Naive thymus-derived CD4-positive, alpha-beta T cell (primary cell): Measurements from ENCODE around the gene ELMO1. TPM values are rescaled to one million over a fixed set of nuclear protein-coding genes. Genes with fewer than 3 reads are reported as not detected.

Experiments used
- ATAC-seq: fragments of 150-1000 bp; cut with Tn5 transposase; 2 replicates; pipeline ENCODE4 v1.10.0; 2021; ENCODE audit warnings: mild to moderate bottlenecking, moderate library complexity
- CTCF ChIA-PET: fragments of 350-600 bp; sonication (Branson Sonifier 250); formaldehyde crosslinking; loops from one replicate; lab custom pipeline; 2021; ENCODE audit warnings: antibody characterized with exemption; lab: Charles Lee
- POLR2A ChIA-PET: fragments of 350-600 bp; sonication (Branson Sonifier 250); formaldehyde crosslinking; loops from one replicate; lab custom pipeline; 2021; ENCODE audit warnings: antibody characterized with exemption, inconsistent platforms; lab: Charles Lee
- DNase-seq, 9 donors: peaks; one replicate each; pipeline versions ENCODE4 v3.0.0 to v3.0.0-alpha.2; 2020 to 2022; ENCODE audit warnings: mixed read lengths in 1 of 9
- H3K27ac ChIP-seq: one replicate; pipeline ENCODE4 v1.7.0; 2013; ENCODE audit warnings: mild to moderate bottlenecking, low read depth, low read length, moderate library complexity
- H3K27me3 ChIP-seq, 2 donors: one replicate each; pipeline ENCODE4 v1.7.0; 2013; ENCODE audit warnings: low read length in 2 of 2, mild to moderate bottlenecking in 2 of 2, moderate library complexity in 2 of 2; ENCODE audit not compliant: control insufficient read depth in 2 of 2, insufficient read depth in 2 of 2
- H3K36me3 ChIP-seq, 3 experiments: 1 replicate in 2 of 3; 2 replicates in 1 of 3; pipeline ENCODE4 v1.7.0; 2013; ENCODE audit warnings: low read length in 3 of 3, mild to moderate bottlenecking in 3 of 3, moderate library complexity in 1 of 3; ENCODE audit not compliant: insufficient read depth in 3 of 3, control insufficient read depth in 2 of 3
- H3K4me1 ChIP-seq, 2 donors: one replicate each; pipeline ENCODE4 v1.7.0; 2013; ENCODE audit warnings: low read length in 2 of 2, mild to moderate bottlenecking in 2 of 2, moderate library complexity in 1 of 2; ENCODE audit not compliant: control insufficient read depth in 2 of 2, insufficient read depth in 2 of 2
- H3K4me3 ChIP-seq: 2 replicates; pipeline ENCODE4 v1.7.0; 2013; ENCODE audit warnings: mild to moderate bottlenecking, low read length
- H3K9me3 ChIP-seq, 3 experiments: 1 replicate in 2 of 3; 2 replicates in 1 of 3; pipeline ENCODE4 v1.7.0; 2013; ENCODE audit warnings: low read length in 3 of 3; ENCODE audit not compliant: control insufficient read depth in 2 of 3
- H3K27ac Mint-ChIP-seq, 9 donors: one replicate each; pipeline ENCODE4 v1.8.0; 2020 to 2022; ENCODE audit warnings: mixed read lengths in 9 of 9, mild to moderate bottlenecking in 8 of 9, moderate library complexity in 5 of 9, inconsistent platforms in 2 of 9
- H3K27me3 Mint-ChIP-seq, 5 donors: one replicate each; pipeline ENCODE4 v1.8.0; 2021 to 2022; ENCODE audit warnings: mixed read lengths in 5 of 5, mild to moderate bottlenecking in 1 of 5
- H3K36me3 Mint-ChIP-seq, 5 donors: one replicate each; pipeline ENCODE4 v1.8.0; 2020 to 2022; ENCODE audit warnings: mixed read lengths in 5 of 5, mild to moderate bottlenecking in 3 of 5, inconsistent platforms in 1 of 5
- H3K4me1 Mint-ChIP-seq, 7 donors: one replicate each; pipeline ENCODE4 v1.8.0; 2020 to 2022; ENCODE audit warnings: mixed read lengths in 7 of 7, mild to moderate bottlenecking in 3 of 7, inconsistent platforms in 1 of 7
- H3K4me3 Mint-ChIP-seq, 10 donors: one replicate each; pipeline ENCODE4 v1.8.0; 2020 to 2022; ENCODE audit warnings: mild to moderate bottlenecking in 10 of 10, mixed read lengths in 10 of 10, moderate library complexity in 6 of 10, inconsistent platforms in 2 of 10
- H3K9me3 Mint-ChIP-seq, 11 donors: one replicate each; pipeline ENCODE4 v1.8.0; 2020 to 2022; ENCODE audit warnings: mixed read lengths in 11 of 11, mild to moderate bottlenecking in 4 of 11, inconsistent platforms in 1 of 11, moderate library complexity in 1 of 11
- intact Hi-C, 2 donors: fragments of 100-400 bp; cut with micrococcal nuclease; formaldehyde crosslinking; loops; one replicate each; pipeline ENCODE4 v1.15.1; 2023
- polyA plus RNA-seq, 2 donors: library from polyadenylated mRNA; unstranded; fragments of 300-500 nt; fragmentation: Illumina TruSeq; gene quantifications; one replicate each; pipeline ENCODE4 v1.2.3, GENCODE V29; 2021
- total RNA-seq, 6 experiments: library from RNA in 5 of 6; stranded (reverse) in 5 of 6; gene quantifications; 1 replicate in 5 of 6; 2 replicates in 1 of 6; pipeline ENCODE4 v1.2.3 and lab custom pipeline; 2021 to 2026

The ELMO1 gene
- total and polyA plus RNA-seq, 7 experiments from 2014 or later: 63.6 to 160 (median 124) TPM

DNA sequence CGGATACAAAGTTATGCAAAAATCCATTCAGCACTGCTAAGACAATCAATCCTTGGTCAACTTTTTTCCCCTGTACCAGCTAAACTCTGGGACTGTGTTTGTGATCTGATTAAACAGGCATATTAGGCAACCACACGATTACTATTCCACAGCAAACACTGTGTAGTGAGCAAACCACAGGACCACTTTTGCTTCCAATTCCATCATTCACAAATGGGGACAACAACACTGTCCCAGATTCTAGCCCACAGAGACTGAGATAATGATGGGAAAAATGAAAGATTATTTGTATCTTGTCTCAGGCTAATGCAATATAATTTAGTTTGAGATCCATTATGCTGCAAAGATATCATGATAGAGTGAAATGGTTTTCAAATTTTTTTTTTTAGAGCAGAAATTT, 560.7 kb downstream of the ELMO1 start:
- H3K4me3 Mint-ChIP-seq: no peak overlapping the region
- H3K9me3 Mint-ChIP-seq: peaks cover 0 to 4% (median 0%) of the 10 kb centered on the region in 11 donors
- intact Hi-C loops: no loop called here
- ChIA-PET CTCF (no interaction called here), POLR2A (no interaction called here)
- DNase-seq (no peak), ATAC-seq (no peak)
- Histone ChIP-seq H3K9me3 (no peaks in the 10 kb centered on the region), H3K27me3 (no peaks in the 10 kb centered on the region), H3K4me1 (no peaks in the 10 kb centered on the region), H3K27ac (no peak overlapping the region), H3K4me3 (no peak overlapping the region), H3K36me3 (peaks cover 0 to 57% (median 0%) of the 10 kb centered on the region in 3 experiments)
- H3K36me3 Mint-ChIP-seq: peaks cover 25 to 79% (median 68%) of the 10 kb centered on the region in 5 donors
- H3K27ac Mint-ChIP-seq: peak overlapping the region in 3 of 9 donors; percentile 19 to 61 (median 21)
- H3K27me3 Mint-ChIP-seq: no peaks in the 10 kb centered on the region
- peaks cover 4 to 12% (median 7%) of the 10 kb centered on the region in 7 donors for H3K4me1 Mint-ChIP-seq

DNA sequence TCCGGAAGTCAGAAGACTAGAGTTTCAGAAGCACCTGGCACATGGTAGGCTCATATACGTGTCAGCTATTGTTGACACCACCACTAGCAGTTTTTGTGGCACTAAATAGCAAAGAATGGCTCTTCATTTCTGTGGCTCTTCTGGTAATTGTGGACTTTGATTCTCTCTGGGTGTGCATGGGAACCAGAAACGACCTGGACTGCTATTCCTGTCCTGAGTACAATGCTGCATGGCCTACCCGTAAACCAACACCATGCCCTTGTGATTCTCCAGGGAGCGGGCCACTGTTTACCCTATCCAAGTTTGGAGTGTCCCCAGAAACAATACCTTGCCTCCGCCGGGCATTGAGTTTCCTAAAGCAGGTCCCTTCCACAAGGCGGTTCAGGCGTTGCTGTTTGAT, 561.4 kb downstream of the ELMO1 start:
- Mint-ChIP-seq H3K27me3 (no peaks in the 10 kb centered on the region), H3K4me1 (peaks cover 4 to 12% (median 7%) of the 10 kb centered on the region in 7 donors), H3K9me3 (peaks cover 0 to 4% (median 0%) of the 10 kb centered on the region in 11 donors), H3K36me3 (peaks cover 21 to 79% (median 67%) of the 10 kb centered on the region in 5 donors), H3K27ac (peak overlapping the region in 2 of 9 donors; percentile 27 to 61), H3K4me3 (no peak overlapping the region)
- no peak overlapping the region for H3K4me3 ChIP-seq
- H3K36me3 ChIP-seq: peaks cover 0 to 50% (median 0%) of the 10 kb centered on the region in 3 experiments
- intact Hi-C loops: no loop called here
- H3K27ac ChIP-seq: no peak overlapping the region
- no peaks in the 10 kb centered on the region for H3K4me1 ChIP-seq
- POLR2A ChIA-PET: no interaction called here
- DNase-seq (no peak), ATAC-seq (no peak)
- H3K9me3 ChIP-seq: no peaks in the 10 kb centered on the region
- no peaks in the 10 kb centered on the region for H3K27me3 ChIP-seq
- CTCF ChIA-PET: interaction anchor here (1.2 kb wide), 1 partner anchor 43 kb away, joined by 3 read pairs; no protein-coding TSS in a partner anchor

DNA sequence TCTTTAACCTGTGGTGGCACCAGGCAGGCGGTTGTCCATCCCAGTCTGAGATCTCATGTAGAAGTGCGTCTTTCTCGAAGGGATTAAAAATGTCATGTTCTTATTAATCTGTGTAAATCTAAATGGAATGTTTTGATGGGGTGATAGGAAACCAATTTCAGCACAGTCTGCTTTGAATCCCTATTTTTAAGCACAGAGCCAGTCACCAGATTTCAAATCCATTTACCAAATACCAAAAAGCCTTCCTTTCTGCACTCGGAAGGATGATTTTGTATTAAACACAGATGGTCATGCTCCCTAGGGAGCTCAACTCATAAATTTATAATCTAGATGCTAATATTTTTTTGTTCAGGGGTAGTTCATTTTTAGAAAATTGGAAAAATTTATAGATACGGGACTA, 563.8 kb downstream of the ELMO1 start:
- Histone ChIP-seq H3K36me3 (peaks cover 0 to 56% (median 0%) of the 10 kb centered on the region in 3 experiments), H3K27ac (no peak overlapping the region), H3K27me3 (no peaks in the 10 kb centered on the region), H3K4me3 (no peak overlapping the region), H3K4me1 (no peaks in the 10 kb centered on the region), H3K9me3 (no peaks in the 10 kb centered on the region)
- Mint-ChIP-seq H3K9me3 (peaks cover 0 to 1% (median 0%) of the 10 kb centered on the region in 11 donors), H3K4me1 (peaks cover 0 to 9% (median 0%) of the 10 kb centered on the region in 7 donors), H3K4me3 (no peak overlapping the region), H3K27ac (peak overlapping the region in 1 of 9 donors; percentile 65), H3K36me3 (peaks cover 10 to 77% (median 70%) of the 10 kb centered on the region in 5 donors), H3K27me3 (no peaks in the 10 kb centered on the region)
- ChIA-PET CTCF (no interaction called here), POLR2A (no interaction called here)
- intact Hi-C loops: no loop called here
- no peak for ATAC-seq
- DNase-seq: no peak

DNA sequence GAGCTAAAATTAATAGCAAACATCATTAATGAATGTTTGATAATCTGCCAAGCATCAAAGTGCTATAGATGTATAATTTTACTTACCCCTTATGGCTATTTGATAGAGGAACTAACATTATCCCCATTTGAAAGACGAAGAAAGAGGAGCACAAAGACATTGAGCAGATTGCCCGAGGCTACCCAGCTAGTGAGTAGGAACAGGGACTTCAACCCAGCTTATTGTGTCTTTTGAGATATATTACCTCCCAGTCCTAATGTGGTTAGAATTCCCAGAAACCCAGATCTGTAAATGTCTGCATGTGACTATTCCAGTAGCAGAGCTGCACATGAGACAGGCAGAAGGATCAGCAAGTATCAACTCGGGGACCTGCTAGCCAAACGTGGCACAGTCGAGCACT, 564.3 kb downstream of the ELMO1 start:
- intact Hi-C loops: no loop called here
- DNase-seq: no peak
- H3K9me3 ChIP-seq: no peaks in the 10 kb centered on the region
- H3K4me3 Mint-ChIP-seq: no peak overlapping the region
- CTCF ChIA-PET: no interaction called here
- H3K4me1 Mint-ChIP-seq: peaks cover 0 to 9% (median 0%) of the 10 kb centered on the region in 7 donors
- peaks cover 0 to 56% (median 0%) of the 10 kb centered on the region in 3 experiments for H3K36me3 ChIP-seq
- POLR2A ChIA-PET: no interaction called here
- no peaks in the 10 kb centered on the region for H3K4me1 ChIP-seq
- no peak for ATAC-seq
- H3K27me3 Mint-ChIP-seq: no peaks in the 10 kb centered on the region
- H3K27me3 ChIP-seq: no peaks in the 10 kb centered on the region
- H3K36me3 Mint-ChIP-seq: peaks cover 10 to 78% (median 71%) of the 10 kb centered on the region in 5 donors
- peaks cover 0 to 1% (median 0%) of the 10 kb centered on the region in 11 donors for H3K9me3 Mint-ChIP-seq
- H3K27ac ChIP-seq: no peak overlapping the region
- H3K27ac Mint-ChIP-seq: peak overlapping the region in 1 of 9 donors; percentile 65
- no peak overlapping the region for H3K4me3 ChIP-seq

DNA sequence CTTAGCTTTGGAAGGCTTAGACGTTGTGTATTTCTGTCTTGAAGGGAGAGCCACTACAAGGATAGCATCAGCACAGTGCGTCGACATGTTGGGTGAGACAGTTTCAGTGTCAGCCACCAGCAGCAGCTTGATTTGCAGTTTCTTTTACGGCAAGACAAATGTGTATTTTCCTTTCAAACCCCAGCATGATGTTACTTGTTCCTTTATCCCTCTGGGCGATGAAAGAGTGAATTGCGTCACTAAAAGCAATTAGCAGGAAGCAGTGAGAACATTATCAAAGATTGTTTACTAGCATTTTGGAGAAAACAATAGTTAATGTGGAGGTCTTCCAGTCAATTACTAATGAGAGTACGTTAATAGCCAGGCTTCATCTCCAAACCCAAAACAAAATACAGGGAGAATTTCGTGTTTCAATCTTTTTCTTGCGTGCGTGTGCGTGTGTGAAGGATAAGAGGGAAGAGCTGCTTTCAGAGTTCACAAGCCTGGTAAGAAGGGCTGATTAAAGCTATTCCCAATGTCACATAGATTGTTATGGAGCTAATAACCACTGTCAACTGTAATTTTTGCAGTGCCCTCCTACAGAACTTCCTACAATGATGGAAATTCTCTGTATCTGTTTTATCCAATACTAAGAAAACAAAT, 567.3 kb downstream of the ELMO1 start:
- Mint-ChIP-seq H3K9me3 (peaks cover 0 to 1% (median 0%) of the 10 kb centered on the region in 11 donors), H3K36me3 (peaks cover 22 to 81% (median 68%) of the 10 kb centered on the region in 5 donors), H3K4me3 (no peak overlapping the region), H3K27ac (peak overlapping the region in 5 of 9 donors; percentile 5 to 81 (median 53)), H3K27me3 (no peaks in the 10 kb centered on the region), H3K4me1 (peaks cover 0 to 21% (median 0%) of the 10 kb centered on the region in 7 donors)
- CTCF ChIA-PET: no interaction called here
- DNase-seq (no peak), ATAC-seq (no peak)
- Histone ChIP-seq H3K4me3 (no peak overlapping the region), H3K27ac (no peak overlapping the region), H3K36me3 (peaks cover 0 to 53% (median 4%) of the 10 kb centered on the region in 3 experiments), H3K9me3 (no peaks in the 10 kb centered on the region), H3K27me3 (no peaks in the 10 kb centered on the region), H3K4me1 (no peaks in the 10 kb centered on the region)
- intact Hi-C loops: no loop called here
- POLR2A ChIA-PET: no interaction called here

DNA sequence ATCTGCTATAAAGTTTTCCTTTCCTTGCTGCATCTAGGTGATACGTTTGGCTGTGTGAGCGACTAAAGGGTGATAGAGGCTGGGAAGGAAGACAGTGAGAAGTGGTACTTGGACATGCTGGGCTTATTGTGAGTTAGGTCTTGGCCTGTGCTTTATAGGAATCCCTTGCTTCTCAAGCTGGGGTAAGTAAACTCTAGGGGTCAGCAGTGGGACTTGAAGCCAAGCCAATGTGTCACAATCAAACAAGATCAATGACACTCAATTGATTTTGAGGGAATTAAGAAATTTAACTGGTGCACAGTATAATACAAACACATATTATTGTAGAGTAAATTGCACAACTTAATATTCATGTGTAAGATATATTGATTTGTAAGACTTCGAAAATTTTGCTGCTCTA, 568.6 kb downstream of the ELMO1 start:
- peak overlapping the region in 6 of 9 donors; percentile 5 to 78 (median 47) for H3K27ac Mint-ChIP-seq
- peaks cover 17 to 80% (median 68%) of the 10 kb centered on the region in 5 donors for H3K36me3 Mint-ChIP-seq
- intact Hi-C loops: no loop called here
- peaks cover 0 to 19% (median 0%) of the 10 kb centered on the region in 7 donors for H3K4me1 Mint-ChIP-seq
- Histone ChIP-seq H3K4me3 (no peak overlapping the region), H3K36me3 (peaks cover 0 to 50% (median 8%) of the 10 kb centered on the region in 3 experiments), H3K27me3 (no peaks in the 10 kb centered on the region), H3K27ac (no peak overlapping the region), H3K9me3 (no peaks in the 10 kb centered on the region), H3K4me1 (no peaks in the 10 kb centered on the region)
- DNase-seq (no peak), ATAC-seq (no peak)
- H3K27me3 Mint-ChIP-seq: no peaks in the 10 kb centered on the region
- H3K9me3 Mint-ChIP-seq: peaks cover 0 to 1% (median 0%) of the 10 kb centered on the region in 11 donors
- ChIA-PET POLR2A (no interaction called here), CTCF (no interaction called here)
- H3K4me3 Mint-ChIP-seq: no peak overlapping the region
